BLaER1 (cell line): Measurements from ENCODE around the gene MAN1A1.
"Not testable (repeated sequence)": the region's sequence is repeated elsewhere in the genome, so short reads cannot be mapped to it uniquely, and the experiment has no call there.

Experiments used
- H3K27ac ChIP-seq: shearing (Covaris generic); formaldehyde crosslinking; 2 replicates; pipeline ENCODE4 v1.8.1; 2022
- H3K27me3 ChIP-seq: shearing (Covaris generic); formaldehyde crosslinking; 2 replicates; pipeline ENCODE4 v1.8.1; 2022
- H3K36me3 ChIP-seq: shearing (Covaris generic); formaldehyde crosslinking; 2 replicates; pipeline ENCODE4 v1.8.1; 2022
- H3K4me1 ChIP-seq: shearing (Covaris generic); formaldehyde crosslinking; 2 replicates; pipeline ENCODE4 v1.8.1; 2022
- H3K4me2 ChIP-seq: shearing (Covaris generic); formaldehyde crosslinking; 2 replicates; pipeline ENCODE4 v1.8.1; 2022
- H3K4me3 ChIP-seq: shearing (Covaris generic); formaldehyde crosslinking; 2 replicates; pipeline ENCODE4 v1.8.1; 2022
- H3K9ac ChIP-seq: shearing (Covaris generic); formaldehyde crosslinking; 2 replicates; pipeline ENCODE4 v1.8.1; 2022
- H3K9me3 ChIP-seq: shearing (Covaris generic); formaldehyde crosslinking; 2 replicates; pipeline ENCODE4 v1.8.1; 2022
- H4K20me1 ChIP-seq: shearing (Covaris generic); formaldehyde crosslinking; 2 replicates; pipeline ENCODE4 v1.8.1; 2022
- Cebpa-rat ChIP-seq: shearing (Covaris generic); IDR thresholded peaks from 2 replicates; pipeline ENCODE4 v1.8.1; 2022

The MAN1A1 gene

GRCh38 chr6:119160911-119161310 is 188.7 kb downstream of the MAN1A1 start:
- H3K36me3 ChIP-seq: no peaks in the 10 kb centered on the region
- H3K9ac ChIP-seq: no peak overlapping the region
- TF ChIP-seq Cebpa-rat: no peak
- no peaks in the 10 kb centered on the region for H3K9me3 ChIP-seq
- no peak overlapping the region for H3K27ac ChIP-seq
- H3K4me3 ChIP-seq: no peak overlapping the region
- no peaks in the 10 kb centered on the region for H4K20me1 ChIP-seq
- H3K4me1 ChIP-seq: no peaks in the 10 kb centered on the region; the same call in 1 of the 2 replicates
- no peaks in the 10 kb centered on the region for H3K27me3 ChIP-seq
- H3K4me2 ChIP-seq: no peak overlapping the region

- no peak overlapping the region for H3K4me3 ChIP-seq
- H3K4me1 ChIP-seq: no peaks in the 10 kb centered on the region; the same call in 1 of the 2 replicates
- H3K27me3 ChIP-seq: no peaks in the 10 kb centered on the region
- no peak overlapping the region for H3K9ac ChIP-seq
- H3K4me2 ChIP-seq: no peak overlapping the region
- no peaks in the 10 kb centered on the region for H3K36me3 ChIP-seq
- H4K20me1 ChIP-seq: no peaks in the 10 kb centered on the region
- no peaks in the 10 kb centered on the region for H3K9me3 ChIP-seq
- H3K27ac ChIP-seq: no peak overlapping the region
- no peak for TF ChIP-seq Cebpa-rat
These were observed 191.3 kb downstream of the MAN1A1 start for GRCh38 chr6:119158057-119158848.

GRCh38 chr6:119157506-119157815 is 192.1 kb downstream of the MAN1A1 start:
- Histone ChIP-seq H3K9me3 (no peaks in the 10 kb centered on the region), H3K27me3 (no peaks in the 10 kb centered on the region), H3K4me2 (no peak overlapping the region), H4K20me1 (no peaks in the 10 kb centered on the region), H3K36me3 (no peaks in the 10 kb centered on the region), H3K4me3 (no peak overlapping the region), H3K9ac (no peak overlapping the region), H3K27ac (no peak overlapping the region), H3K4me1 (no peaks in the 10 kb centered on the region; the same call in 1 of the 2 replicates)
- TF ChIP-seq Cebpa-rat: no peak

GRCh38 chr6:119156757-119157505 is 192.6 kb downstream of the MAN1A1 start:
- Histone ChIP-seq H3K4me1 (peaks cover 3% of the 10 kb centered on the region), H3K4me2 (no peak overlapping the region), H3K27ac (no peak overlapping the region), H3K9ac (no peak overlapping the region), H3K9me3 (no peaks in the 10 kb centered on the region), H4K20me1 (no peaks in the 10 kb centered on the region), H3K4me3 (no peak overlapping the region), H3K27me3 (no peaks in the 10 kb centered on the region), H3K36me3 (no peaks in the 10 kb centered on the region)
- TF ChIP-seq Cebpa-rat: no peak

GRCh38 chr6:119156082-119156481 is 193.5 kb downstream of the MAN1A1 start:
- H3K4me1 ChIP-seq, H3K9me3 ChIP-seq, H3K4me2 ChIP-seq, H3K9ac ChIP-seq, H3K27ac ChIP-seq, H3K36me3 ChIP-seq, H4K20me1 ChIP-seq, H3K4me3 ChIP-seq, H3K27me3 ChIP-seq: not testable (repeated sequence)

- no peak overlapping the region for H3K4me3 ChIP-seq
- no peaks in the 10 kb centered on the region for H3K36me3 ChIP-seq
- peaks cover 29% of the 10 kb centered on the region for H3K4me1 ChIP-seq
- no peak overlapping the region for H3K9ac ChIP-seq
- TF ChIP-seq Cebpa-rat: no peak
- peaks cover 4% of the 10 kb centered on the region; the same call in 1 of the 2 replicates for H3K9me3 ChIP-seq
- no peak overlapping the region for H3K27ac ChIP-seq
- H3K4me2 ChIP-seq: no peak overlapping the region
- no peaks in the 10 kb centered on the region for H4K20me1 ChIP-seq
- no peaks in the 10 kb centered on the region for H3K27me3 ChIP-seq
These were observed 197.4 kb downstream of the MAN1A1 start for GRCh38 chr6:119152187-119152586.

- H3K4me2 ChIP-seq: no peak overlapping the region
- H3K4me3 ChIP-seq: no peak overlapping the region
- H4K20me1 ChIP-seq: no peaks in the 10 kb centered on the region
- H3K27me3 ChIP-seq: no peaks in the 10 kb centered on the region
- H3K27ac ChIP-seq: no peak overlapping the region
- peaks cover 52% of the 10 kb centered on the region for H3K4me1 ChIP-seq
- TF ChIP-seq Cebpa-rat: no peak
- no peak overlapping the region for H3K9ac ChIP-seq
- no peaks in the 10 kb centered on the region for H3K36me3 ChIP-seq
- peaks cover 4% of the 10 kb centered on the region; the same call in 1 of the 2 replicates for H3K9me3 ChIP-seq
These were observed 200.6 kb downstream of the MAN1A1 start for GRCh38 chr6:119148825-119149525.

- no peaks in the 10 kb centered on the region for H3K36me3 ChIP-seq
- H3K4me2 ChIP-seq: peak overlapping the region; percentile 75
- 0 out of 2 replicates have a peak overlapping the region, but pooled peaks have one; percentile 28 for H3K4me3 ChIP-seq
- TF ChIP-seq Cebpa-rat: no peak
- H3K9me3 ChIP-seq: peaks cover 4% of the 10 kb centered on the region; the same call in 1 of the 2 replicates
- H3K27me3 ChIP-seq: no peaks in the 10 kb centered on the region
- H3K9ac ChIP-seq: no peak overlapping the region; the same call in 1 of the 2 replicates
- peaks cover 52% of the 10 kb centered on the region for H3K4me1 ChIP-seq
- peak overlapping the region; percentile 78 for H3K27ac ChIP-seq
- no peaks in the 10 kb centered on the region for H4K20me1 ChIP-seq
These were observed 201.3 kb downstream of the MAN1A1 start for GRCh38 chr6:119148098-119148824.
